Lung (tissue), 12 donors: ENCODE measurements around the gene IL21R. TPM values are rescaled to one million over a fixed set of nuclear protein-coding genes. Genes with fewer than 3 reads are reported as not detected.

Experiments used
- ATAC-seq: fragments of 200-7000 bp; cut with Tn5 transposase; one replicate; pipeline ENCODE4 v1.9.1; 2020; ENCODE audit warnings: moderate number of reproducible peaks; ENCODE audit not compliant: insufficient read depth, low FRiP score
- DNase-seq, 3 donors: peaks; one replicate each; pipeline ENCODE4 v3.0.0-alpha.2; 2013 to 2017
- H3K27ac ChIP-seq, 2 donors: one replicate each; pipeline ENCODE4 v1.5.1; 2013; ENCODE audit warnings: mild to moderate bottlenecking in 2 of 2, moderate library complexity in 2 of 2, control low read depth in 1 of 2, inconsistent platforms in 1 of 2, low read depth in 1 of 2, low read length in 1 of 2
- H3K27me3 ChIP-seq, 3 donors: one replicate each; pipeline ENCODE4 v1.5.1; 2013; ENCODE audit warnings: low read length in 2 of 3; ENCODE audit not compliant: control insufficient read depth in 3 of 3, insufficient read depth in 3 of 3
- H3K36me3 ChIP-seq, 4 donors: one replicate each; pipeline ENCODE4 v1.5.1; 2013; ENCODE audit warnings: low read length in 4 of 4, mild to moderate bottlenecking in 1 of 4, moderate library complexity in 1 of 4; ENCODE audit not compliant: control insufficient read depth in 4 of 4, insufficient read depth in 4 of 4
- H3K4me1 ChIP-seq, 5 donors: one replicate each; pipeline ENCODE4 v1.5.1; 2013; ENCODE audit warnings: low read length in 5 of 5, mild to moderate bottlenecking in 2 of 5, moderate library complexity in 1 of 5; ENCODE audit not compliant: control insufficient read depth in 5 of 5, insufficient read depth in 5 of 5
- H3K4me3 ChIP-seq: one replicate; pipeline ENCODE4 v1.5.1; 2013; ENCODE audit warnings: mild to moderate bottlenecking, control low read depth, moderate library complexity
- H3K9ac ChIP-seq, 2 donors: one replicate each; pipeline ENCODE4 v1.5.1; 2013; ENCODE audit warnings: low read length in 2 of 2, control low read depth in 1 of 2; ENCODE audit not compliant: insufficient read depth in 1 of 2
- H3K9me3 ChIP-seq, 4 donors: one replicate each; pipeline ENCODE4 v1.5.1; 2013; ENCODE audit warnings: low read length in 3 of 4, mild to moderate bottlenecking in 1 of 4, moderate library complexity in 1 of 4; ENCODE audit not compliant: control insufficient read depth in 4 of 4, insufficient read depth in 3 of 4
- WGBS, 2 donors: extraction: QIAGEN DNeasy Blood & Tissue Kit; methylation state at CpG; one replicate each; pipeline ENCODE4 v1.1.7; 2013; 5-methylcytosine and 5-hydroxymethylcytosine counted together
- polyA plus RNA-seq, 2 donors: library from polyadenylated mRNA; stranded (reverse); fragments of 200-250 nt; gene quantifications; one replicate each; pipeline ENCODE4 v1.2.1, GENCODE V29; 2013
- total RNA-seq, 2 donors: library from RNA; depleted of rRNA in 1 of 2; stranded (reverse); fragments of >200 nt in 1 of 2; gene quantifications; one replicate each; pipeline ENCODE4 v1.2.1, GENCODE V29; 2014 to 2021
- TF ChIP-seq, protein P1 (sequence below): IDR thresholded peaks from 2 replicates; pipeline ENCODE4 v1.5.1; 2012; ENCODE audit warnings: mild to moderate bottlenecking; ENCODE audit errors: control extremely low read depth, extremely low read depth
- donor health status: control.
- donor health status: control.
- donor health status: Bipolar disorder and iron deficiency.
- donor health status: healthy.
- donor health status: DM: yes; HTN: yes; CAD: no.

IL21R gene
- total and polyA plus RNA-seq, 4 donors: 1.0 to 6.3 (median 4.0) TPM

DNA sequence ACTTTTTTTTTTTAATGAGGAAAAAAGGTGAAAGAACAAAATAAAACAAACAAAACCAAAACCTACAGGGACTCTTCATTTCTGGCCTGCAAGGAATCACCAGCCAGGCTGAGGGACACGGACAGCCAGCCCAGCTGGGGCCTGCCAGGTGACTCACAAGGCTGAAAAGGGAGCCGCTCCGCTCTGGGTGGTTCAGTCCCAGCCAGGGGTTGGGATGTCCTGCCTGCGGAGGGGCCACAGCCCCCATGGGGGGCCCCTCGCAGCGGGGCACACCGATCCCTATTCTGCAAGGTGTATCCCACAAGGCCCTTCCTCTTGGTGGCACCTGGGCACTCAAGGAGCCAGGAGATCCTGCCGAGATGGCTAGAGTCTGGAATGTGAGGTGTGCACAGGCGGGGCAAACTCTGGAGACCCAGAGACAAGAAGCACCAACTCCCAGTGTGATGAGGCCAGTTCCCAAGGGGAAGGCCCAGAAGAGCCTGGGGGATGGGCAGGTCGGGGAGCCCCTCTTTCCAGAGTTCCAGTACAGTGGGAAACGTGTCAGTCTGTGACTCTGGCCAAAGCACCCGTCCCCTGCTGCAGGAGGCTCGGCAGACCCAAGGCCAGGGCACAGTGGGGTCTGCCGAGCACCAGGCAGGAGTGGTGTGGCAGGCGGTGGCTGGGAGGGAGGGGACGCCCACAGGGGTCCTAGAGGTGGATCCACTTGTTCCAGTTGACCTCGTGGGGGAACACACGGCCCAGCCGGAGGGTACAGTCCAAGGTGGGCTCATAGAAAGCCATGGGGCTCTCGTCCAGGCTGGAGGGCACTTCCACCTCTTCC lies 58.9 kb downstream of the IL21R start:
- DNase-seq: no peak
- no peaks in the 10 kb centered on the region for H3K9me3 ChIP-seq
- peaks cover 0 to 4% (median 0%) of the 10 kb centered on the region in 5 donors for H3K4me1 ChIP-seq
- H3K27ac ChIP-seq: peak overlapping the region in 1 of 2 donors; percentile 32
- ATAC-seq: no peak
- H3K9ac ChIP-seq: no peak overlapping the region
- no peak overlapping the region for H3K4me3 ChIP-seq
- WGBS, 2 donors: 86 to 88% methylated on average over 19 to 20 of the region's 20 CpGs
- H3K27me3 ChIP-seq: no peaks in the 10 kb centered on the region
- TF ChIP-seq, protein P1, sequence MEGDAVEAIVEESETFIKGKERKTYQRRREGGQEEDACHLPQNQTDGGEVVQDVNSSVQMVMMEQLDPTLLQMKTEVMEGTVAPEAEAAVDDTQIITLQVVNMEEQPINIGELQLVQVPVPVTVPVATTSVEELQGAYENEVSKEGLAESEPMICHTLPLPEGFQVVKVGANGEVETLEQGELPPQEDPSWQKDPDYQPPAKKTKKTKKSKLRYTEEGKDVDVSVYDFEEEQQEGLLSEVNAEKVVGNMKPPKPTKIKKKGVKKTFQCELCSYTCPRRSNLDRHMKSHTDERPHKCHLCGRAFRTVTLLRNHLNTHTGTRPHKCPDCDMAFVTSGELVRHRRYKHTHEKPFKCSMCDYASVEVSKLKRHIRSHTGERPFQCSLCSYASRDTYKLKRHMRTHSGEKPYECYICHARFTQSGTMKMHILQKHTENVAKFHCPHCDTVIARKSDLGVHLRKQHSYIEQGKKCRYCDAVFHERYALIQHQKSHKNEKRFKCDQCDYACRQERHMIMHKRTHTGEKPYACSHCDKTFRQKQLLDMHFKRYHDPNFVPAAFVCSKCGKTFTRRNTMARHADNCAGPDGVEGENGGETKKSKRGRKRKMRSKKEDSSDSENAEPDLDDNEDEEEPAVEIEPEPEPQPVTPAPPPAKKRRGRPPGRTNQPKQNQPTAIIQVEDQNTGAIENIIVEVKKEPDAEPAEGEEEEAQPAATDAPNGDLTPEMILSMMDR: no peak
- H3K36me3 ChIP-seq: peaks cover 16 to 63% (median 24%) of the 10 kb centered on the region in 4 donors

DNA sequence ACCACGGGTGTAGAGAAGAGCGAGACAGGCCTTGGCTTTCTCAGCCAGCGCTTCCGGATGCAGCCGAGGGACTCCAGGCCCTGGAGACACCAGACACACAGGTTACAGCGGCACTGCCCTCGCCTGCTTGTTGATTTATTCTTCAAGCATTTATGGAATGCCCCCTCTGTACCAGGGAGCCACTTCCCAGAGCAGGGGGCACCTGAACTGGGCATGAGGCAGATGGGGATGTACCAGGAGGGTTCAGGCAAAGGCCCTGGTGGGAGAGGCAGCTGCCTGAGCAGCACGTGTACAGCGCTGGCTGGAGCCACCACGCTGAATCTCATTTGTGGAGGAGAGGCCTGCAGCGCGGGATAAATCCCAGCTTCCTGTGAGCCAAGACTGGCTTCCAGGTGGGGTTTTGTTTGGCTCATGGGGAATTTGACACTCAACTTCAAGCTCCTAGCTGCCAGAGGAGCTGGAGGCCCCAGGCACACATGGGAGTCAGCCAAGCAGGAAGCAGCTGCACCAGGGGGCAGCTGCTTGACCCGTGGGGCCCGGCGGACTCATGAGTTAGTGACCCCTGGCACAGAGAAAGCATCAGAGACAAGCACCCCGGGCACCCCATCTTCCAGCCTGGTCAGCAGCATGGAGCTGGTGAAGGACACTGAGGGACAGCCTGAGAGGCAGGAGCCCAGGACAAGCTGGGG lies 59.7 kb downstream of the IL21R start:
- peaks cover 24 to 65% (median 28%) of the 10 kb centered on the region in 4 donors for H3K36me3 ChIP-seq
- H3K4me1 ChIP-seq: peaks cover 0 to 4% (median 0%) of the 10 kb centered on the region in 5 donors
- no peak for ATAC-seq
- H3K27ac ChIP-seq: peak overlapping the region in 1 of 2 donors; percentile 37
- H3K27me3 ChIP-seq: no peaks in the 10 kb centered on the region
- DNase-seq: peak in 1 of 3 donors; percentile 12
- H3K9me3 ChIP-seq: no peaks in the 10 kb centered on the region
- no peak overlapping the region for H3K9ac ChIP-seq
- H3K4me3 ChIP-seq: no peak overlapping the region
- TF ChIP-seq, protein P1: no peak
- 69 to 85% methylated on average over 16 of the region's 16 CpGs for WGBS, 2 donors

DNA sequence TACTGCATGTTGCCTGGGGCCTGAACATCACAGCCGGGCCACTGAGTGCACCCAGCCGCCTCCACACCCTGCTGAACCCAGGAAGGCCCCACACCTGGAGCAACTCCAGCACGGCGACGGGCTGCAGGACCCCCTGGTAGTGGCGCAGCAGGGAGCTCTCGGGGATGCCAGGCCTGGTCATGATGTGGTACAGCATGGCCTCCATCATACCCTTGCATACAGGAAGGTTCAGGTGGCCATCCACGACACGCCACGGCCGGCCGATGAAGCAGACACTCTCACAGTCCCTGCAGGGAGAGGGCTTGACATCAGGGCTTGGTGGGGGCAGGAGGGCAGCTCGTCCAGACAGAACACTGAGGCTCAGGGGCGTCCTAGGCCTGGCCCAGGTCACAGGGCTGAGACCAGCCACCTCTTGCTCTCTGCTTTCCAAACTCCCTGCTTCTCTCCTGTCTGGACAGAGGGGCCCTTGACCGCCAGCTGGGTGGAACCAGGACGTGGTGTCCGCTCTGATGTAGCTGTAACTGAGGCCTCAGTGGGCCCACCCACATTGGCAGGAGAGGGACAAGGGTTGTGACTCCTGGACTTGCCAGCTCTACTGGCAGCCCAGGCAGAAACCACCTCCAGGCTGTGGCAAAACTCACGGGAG lies 60.3 kb downstream of the IL21R start:
- H3K27ac ChIP-seq: peak overlapping the region in 1 of 2 donors; percentile 37
- no peak overlapping the region for H3K9ac ChIP-seq
- TF ChIP-seq, protein P1: no peak
- no peak overlapping the region for H3K4me3 ChIP-seq
- DNase-seq (no peak), ATAC-seq (no peak)
- H3K4me1 ChIP-seq: peaks cover 0 to 4% (median 0%) of the 10 kb centered on the region in 5 donors
- H3K36me3 ChIP-seq: peaks cover 31 to 70% (median 35%) of the 10 kb centered on the region in 4 donors
- WGBS, 2 donors: 90 to 95% methylated on average over 18 of the region's 18 CpGs
- no peaks in the 10 kb centered on the region for H3K27me3 ChIP-seq
- no peaks in the 10 kb centered on the region for H3K9me3 ChIP-seq
